ENCODE results near the gene ERC1.

The ERC1 gene

GRCh38 chr12:1362143-1362662 is 371.2 kb downstream of the ERC1 start:
- no peak for DNase-seq

DNA sequence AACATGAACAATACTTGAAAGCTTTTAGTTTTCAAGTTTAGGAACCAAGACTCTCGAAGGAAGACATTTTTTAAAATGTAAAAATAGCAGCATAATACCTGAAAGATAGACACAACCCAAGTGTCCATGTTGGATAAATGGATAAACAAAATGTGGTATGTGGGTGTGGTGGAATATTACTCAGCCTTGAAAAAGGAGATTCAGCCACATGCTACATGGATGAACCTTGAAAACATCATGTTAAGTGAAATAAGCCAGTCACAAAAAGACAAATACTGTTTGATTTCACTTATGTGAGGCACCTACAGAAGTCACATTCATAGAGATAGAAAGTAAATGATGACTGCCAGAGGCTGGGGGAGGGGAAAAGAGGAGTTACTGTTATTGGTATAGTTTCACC is 374.7 kb downstream of the ERC1 start:
- DNase-seq, result no peak

- no peak for DNase-seq
These were observed 376.6 kb downstream of the ERC1 start for GRCh38 chr12:1367331-1368291.

- no peak for DNase-seq
These were observed 378.4 kb downstream of the ERC1 start for GRCh38 chr12:1369460-1369859.

DNA sequence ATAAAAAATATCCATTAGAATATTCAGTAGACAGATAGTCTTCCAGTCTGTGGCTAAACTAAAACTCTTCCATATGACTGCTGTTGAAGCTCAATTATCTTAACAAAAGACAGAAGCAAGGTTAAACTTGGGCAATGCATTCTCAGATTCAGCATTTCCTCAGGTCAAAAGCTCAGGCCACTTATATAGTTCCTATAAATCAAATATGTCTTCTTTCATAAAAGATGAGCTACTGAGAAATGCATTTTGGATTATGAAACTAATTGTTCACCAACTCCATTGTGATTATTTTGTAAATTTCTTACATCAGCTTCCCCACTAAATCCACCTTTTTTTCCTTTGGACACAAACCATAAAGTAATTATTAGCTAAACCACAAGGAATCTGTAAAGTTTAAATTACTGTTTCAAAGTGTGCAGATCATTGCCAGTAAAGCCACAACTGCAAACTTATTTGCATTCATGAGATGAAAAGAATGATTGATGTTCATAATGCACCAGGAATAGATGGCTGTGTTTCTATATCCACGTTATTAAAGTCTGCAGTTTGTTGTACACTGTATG is 379.0 kb downstream of the ERC1 start:
- DNase-seq, result no peak

GRCh38 chr12:1373901-1374735 is 383.1 kb downstream of the ERC1 start:
- no peak for DNase-seq

DNA sequence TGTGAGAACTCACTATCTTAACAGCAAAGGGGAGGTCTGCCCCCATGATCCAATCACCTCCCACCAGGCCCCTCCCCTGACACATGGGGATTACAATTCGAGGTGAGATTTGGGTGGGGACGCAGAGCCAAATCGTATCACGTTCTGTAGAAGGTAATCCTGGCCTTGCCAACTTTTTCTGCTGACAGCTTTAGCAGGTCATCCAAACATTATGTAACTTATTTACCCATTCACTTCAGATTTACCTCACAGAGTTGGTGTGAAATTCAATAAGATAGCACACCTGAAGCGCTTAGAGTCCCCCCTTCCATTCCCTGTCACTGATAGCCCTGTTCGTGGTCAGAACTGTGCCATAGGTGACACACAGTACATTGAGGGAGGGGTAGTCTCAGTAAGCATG is 384.3 kb downstream of the ERC1 start:
- no peak for DNase-seq

DNA sequence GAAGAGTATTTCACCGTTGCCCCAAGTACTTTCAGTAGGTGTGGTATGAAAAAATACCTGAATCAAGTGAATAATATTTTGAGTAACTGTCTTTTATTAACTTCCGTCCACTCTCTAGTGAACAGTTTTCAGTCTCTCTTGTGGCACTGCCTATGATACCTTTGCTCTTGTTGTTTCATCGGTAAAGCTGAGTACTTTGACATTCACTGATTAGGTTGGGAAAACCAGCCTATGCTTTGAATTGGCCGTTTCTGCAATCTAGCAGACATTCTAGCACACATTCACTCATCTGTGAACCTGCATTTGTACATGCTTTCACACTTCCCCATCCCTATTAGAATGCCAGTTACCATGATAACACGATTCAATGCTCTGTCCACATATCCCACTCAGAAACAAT is 386.1 kb downstream of the ERC1 start:
- no peak for DNase-seq

GRCh38 chr12:1377681-1378080 is 386.7 kb downstream of the ERC1 start:
- DNase-seq, result no peak

DNA sequence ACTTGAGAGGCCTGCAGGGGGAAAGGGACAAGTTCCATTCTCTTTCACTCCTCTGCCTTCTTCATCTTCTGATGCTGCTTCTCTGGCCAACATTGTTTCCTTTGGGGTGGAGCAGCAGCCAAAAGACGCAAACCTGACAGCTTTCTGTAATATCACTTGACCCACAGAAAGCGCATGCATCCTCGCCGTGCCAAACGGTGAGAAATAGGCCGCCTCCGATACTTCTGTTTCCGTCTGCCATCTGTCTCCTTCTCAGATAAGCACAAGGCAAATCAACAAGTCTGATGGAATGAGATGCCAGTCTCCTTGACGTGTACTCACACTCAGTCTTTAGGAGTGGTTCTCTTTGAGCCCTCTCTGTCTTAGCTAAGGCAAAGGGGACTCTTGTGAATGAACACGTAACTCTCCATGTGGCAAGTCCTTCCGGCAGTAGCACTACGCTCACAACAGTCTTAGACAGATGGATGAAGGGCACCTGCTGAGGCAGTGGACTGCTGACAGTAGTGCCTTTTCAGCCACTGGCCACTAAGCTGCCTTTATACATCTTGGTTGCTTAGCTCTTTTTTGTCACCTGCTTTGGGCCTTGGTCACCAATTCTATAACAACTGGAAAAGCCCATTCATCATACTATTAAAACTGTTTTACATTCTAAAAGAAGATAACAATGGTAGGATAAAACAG is 389.3 kb downstream of the ERC1 start:
- DNase-seq, result no peak

GRCh38 chr12:1382151-1382550 is 391.1 kb downstream of the ERC1 start:
- DNase-seq, result no peak

GRCh38 chr12:1382826-1383225 is 391.8 kb downstream of the ERC1 start:
- no peak for DNase-seq

- DNase-seq, result no peak
These were observed 392.7 kb downstream of the ERC1 start for GRCh38 chr12:1383758-1384157.

- DNase-seq, result no peak
These were observed 393.9 kb downstream of the ERC1 start for GRCh38 chr12:1384910-1385309.

GRCh38 chr12:1391722-1392121 is 400.7 kb downstream of the ERC1 start:
- DNase-seq, result no peak

- no peak for DNase-seq
These were observed 404.5 kb downstream of the ERC1 start for GRCh38 chr12:1395421-1395955.

DNA sequence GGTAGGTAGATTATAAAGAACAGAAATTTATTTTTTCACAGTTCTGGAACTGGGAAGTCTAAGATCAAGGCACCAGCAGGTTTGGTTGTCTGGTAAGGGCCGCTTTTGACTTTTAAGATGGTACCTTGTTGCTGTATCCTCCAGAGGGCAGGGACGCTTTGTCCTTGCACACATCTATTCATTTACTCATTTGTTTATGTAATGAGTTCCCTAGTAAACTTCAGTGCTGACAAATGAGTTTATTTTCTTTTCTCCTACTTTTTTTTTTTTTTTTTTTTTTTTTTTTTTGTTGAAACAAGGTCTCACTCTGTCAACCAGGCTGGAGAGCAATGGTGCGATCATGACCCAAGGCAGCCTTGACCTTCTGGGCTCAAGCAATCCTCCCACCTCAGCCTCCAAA is 407.6 kb downstream of the ERC1 start:
- no peak for DNase-seq

DNA sequence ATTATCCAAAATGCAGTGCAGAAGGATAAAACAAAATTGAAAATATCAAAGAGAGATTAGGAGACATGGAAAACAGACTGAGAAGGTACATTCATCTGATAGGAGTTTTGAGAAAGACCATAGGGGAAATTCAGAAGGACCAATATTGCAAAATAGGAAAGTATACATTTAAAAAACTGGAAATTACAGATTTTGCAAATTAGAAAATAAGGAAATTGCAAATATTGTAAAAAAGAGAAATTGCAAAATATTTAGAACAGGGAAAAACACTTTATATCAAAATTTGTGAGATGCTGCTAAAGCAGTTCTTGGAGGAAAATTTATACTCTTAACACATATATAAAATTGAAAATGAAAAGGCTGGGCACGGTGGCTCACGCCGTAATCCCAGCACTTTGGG is 410.9 kb downstream of the ERC1 start:
- DNase-seq, result no peak

- DNase-seq, result no peak
These were observed 412.4 kb downstream of the ERC1 start for GRCh38 chr12:1403417-1403816.

DNA sequence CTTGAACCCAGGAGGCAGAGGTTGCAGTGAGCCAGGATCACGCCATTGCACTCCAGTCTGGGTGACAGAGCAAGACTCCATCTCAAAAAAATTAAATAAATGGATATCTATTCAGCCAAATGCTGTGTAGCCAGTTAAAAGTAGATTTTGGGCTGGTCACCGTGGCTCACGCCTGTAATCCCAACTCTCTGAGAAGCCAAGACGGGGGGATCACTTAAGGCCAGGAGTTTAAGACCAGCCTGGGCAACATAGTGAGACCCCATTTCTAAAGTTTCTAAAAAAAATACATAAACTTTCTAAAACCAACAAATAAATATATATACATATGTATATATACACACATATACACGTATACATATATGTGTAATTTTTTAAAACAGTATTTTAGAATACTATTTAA is 414.6 kb downstream of the ERC1 start:
- DNase-seq, result no peak

- DNase-seq, result no peak
These were observed 419.8 kb downstream of the ERC1 start for GRCh38 chr12:1410794-1411193.

- DNase-seq, result no peak
These were observed 422.9 kb downstream of the ERC1 start for GRCh38 chr12:1413930-1414329.

DNA sequence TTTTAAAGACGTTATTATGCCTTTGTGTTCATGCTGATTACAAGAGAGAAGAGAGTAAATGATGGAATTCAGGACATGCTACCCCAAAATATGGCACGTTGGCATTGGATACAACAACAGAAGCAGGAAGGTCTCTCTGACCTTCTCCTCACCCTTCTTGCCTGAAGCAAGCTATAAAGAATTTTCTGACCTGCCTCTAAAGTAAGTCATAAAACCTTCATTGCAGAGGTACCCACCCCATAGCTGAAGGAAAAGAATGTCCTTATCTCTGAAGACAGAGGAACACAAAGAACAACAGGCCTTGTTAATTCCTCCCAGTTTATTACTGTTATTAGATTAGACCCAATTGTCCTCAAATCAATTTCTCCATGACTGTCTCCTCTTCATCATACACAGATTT is 427.1 kb downstream of the ERC1 start:
- no peak for DNase-seq
